Frontal cortex (tissue), 4 donors: ENCODE results near the gene BTBD2. TPM values are rescaled to one million over a fixed set of nuclear protein-coding genes. Genes with fewer than 3 reads are reported as not detected.
"Not testable (repeated sequence)": the region's sequence is repeated elsewhere in the genome, so short reads cannot be mapped to it uniquely, and the experiment has no call there.

Experiments used
- DNase-seq, 2 donors: peaks; one replicate each; pipeline ENCODE4 v3.0.0; 2012; ENCODE audit warnings: low spot score in 2 of 2
- FAIRE-seq: peaks from 2 replicates; lab custom pipeline; 2012; peaks lifted over from hg19 to GRCh38; lab: Jason Lieb, UNC
- total RNA-seq: library from RNA; depleted of rRNA; stranded (reverse); fragments of >200 nt; gene quantifications from one replicate; pipeline ENCODE4 v1.2.3, GENCODE V29; 2014
- donor health status: control.
- donor health status: control.
- donor health status: control.

Gene BTBD2
- total RNA-seq, 1 donor from 2014 or later, result 41.2 TPM

- no peak for FAIRE-seq
- DNase-seq, result no peak
Observed at GRCh38 chr19:1990230-1991017, 25.1 kb downstream of the BTBD2 start.

- FAIRE-seq, result no peak
Observed at GRCh38 chr19:1989513-1990229, 25.8 kb downstream of the BTBD2 start.

GRCh38 chr19:1988464-1988863, 27.1 kb downstream of the BTBD2 start:
- FAIRE-seq, result not testable (repeated sequence)

More at GRCh38 chr19:1989513-1990229, 25.8 kb downstream of the BTBD2 start:
- DNase-seq, result no peak

GRCh38 chr19:1987197-1988187, 28.0 kb downstream of the BTBD2 start:
- DNase-seq, result no peak
- FAIRE-seq, result no peak

More at GRCh38 chr19:1988464-1988863, 27.1 kb downstream of the BTBD2 start:
- DNase-seq, result not testable (repeated sequence)

- FAIRE-seq, result no peak
- DNase-seq, result no peak
Observed at GRCh38 chr19:1986357-1987162, 29.0 kb downstream of the BTBD2 start.

GRCh38 chr19:1985588-1986356, 29.7 kb downstream of the BTBD2 start:
- FAIRE-seq (no peak), DNase-seq (no peak)

GRCh38 chr19:1984357-1984756, 31.2 kb downstream of the BTBD2 start:
- DNase-seq (no peak), FAIRE-seq (no peak)

- no peak for DNase-seq
- no peak for FAIRE-seq
Observed at GRCh38 chr19:1981253-1981652, 34.3 kb downstream of the BTBD2 start.

- FAIRE-seq (no peak), DNase-seq (no peak)
Observed at GRCh38 chr19:1980809-1981181, 34.7 kb downstream of the BTBD2 start.

GRCh38 chr19:1980091-1980808, 35.3 kb downstream of the BTBD2 start:
- FAIRE-seq (no peak), DNase-seq (no peak)

GRCh38 chr19:1979642-1980041, 35.9 kb downstream of the BTBD2 start:
- DNase-seq, result no peak
- no peak for FAIRE-seq

GRCh38 chr19:1979017-1979416, 36.5 kb downstream of the BTBD2 start:
- FAIRE-seq (no peak), DNase-seq (no peak)

GRCh38 chr19:1978346-1978894, 37.1 kb downstream of the BTBD2 start:
- no peak for FAIRE-seq
- no peak for DNase-seq

GRCh38 chr19:1977120-1977519, 38.4 kb downstream of the BTBD2 start:
- no peak for FAIRE-seq
- no peak for DNase-seq

GRCh38 chr19:1975162-1975480, 40.4 kb downstream of the BTBD2 start:
- peak in 1 of 2 donors; percentile 45 for DNase-seq
- no peak for FAIRE-seq

- DNase-seq, result no peak
- no peak for FAIRE-seq
Observed at GRCh38 chr19:1974381-1975161, 40.9 kb downstream of the BTBD2 start.
